Measurements from ENCODE around the gene MRPL53.
A peak's percentile ranks its signal among the peaks of the same experiment; 100 is the strongest.
"Not testable (repeated sequence)": the region's sequence is repeated elsewhere in the genome, so short reads cannot be mapped to it uniquely, and the experiment has no call there.

The MRPL53 gene

GRCh38 chr2:74481961-74482800, 9.7 kb upstream of the MRPL53 start:
- no peak for DNase-seq (ENCODE audit: low spot score)

DNA sequence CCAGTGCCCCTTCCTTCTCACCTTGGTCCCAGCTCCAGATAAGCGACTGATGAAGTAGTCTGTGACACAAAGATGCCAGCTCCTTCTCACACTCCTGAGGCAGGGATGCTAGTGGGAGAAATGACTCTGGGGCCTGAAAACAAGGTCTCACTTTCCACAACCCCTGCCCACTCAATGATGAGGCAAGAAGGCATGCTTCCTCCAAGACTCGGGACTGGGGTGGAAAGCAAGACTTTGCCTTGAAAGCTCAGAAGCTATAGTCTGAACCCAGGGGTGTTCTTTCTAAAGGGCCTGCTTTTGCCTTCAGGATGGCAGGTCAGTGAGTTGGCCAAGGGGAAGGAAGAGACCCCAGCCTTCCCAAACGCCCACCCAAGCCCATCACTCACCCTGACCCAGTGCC, 9.0 kb upstream of the MRPL53 start:
- DNase-seq (ENCODE audit: low spot score): no peak

- DNase-seq (ENCODE audit: low spot score): no peak
Measured at GRCh38 chr2:74474899-74475298, 2.4 kb upstream of the MRPL53 start.

DNA sequence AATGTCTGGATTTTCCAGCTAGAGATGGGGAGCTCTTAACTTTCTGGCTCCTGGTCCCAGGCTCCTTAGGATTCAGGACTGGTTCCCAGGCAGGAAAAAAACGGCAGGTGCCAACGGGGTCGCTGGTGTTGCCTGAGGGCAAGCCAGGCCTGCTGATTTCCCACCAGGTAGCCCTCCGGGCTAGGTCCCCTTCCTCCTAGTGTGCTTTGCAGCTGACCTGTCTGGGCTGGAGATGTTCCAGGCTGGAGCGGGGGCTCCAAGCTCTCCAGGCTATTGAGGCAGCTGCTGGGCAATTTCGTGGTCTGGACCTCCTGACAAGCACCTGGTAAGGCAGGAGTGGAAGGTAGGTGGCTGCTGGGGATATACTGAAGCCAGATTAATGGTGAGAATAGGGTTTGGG, 2.0 kb upstream of the MRPL53 start:
- DNase-seq (ENCODE audit: low spot score): no peak

- no peak for DNase-seq (ENCODE audit: low spot score)
Measured at GRCh38 chr2:74472945-74473258, 422 bp upstream of the MRPL53 start.

DNA sequence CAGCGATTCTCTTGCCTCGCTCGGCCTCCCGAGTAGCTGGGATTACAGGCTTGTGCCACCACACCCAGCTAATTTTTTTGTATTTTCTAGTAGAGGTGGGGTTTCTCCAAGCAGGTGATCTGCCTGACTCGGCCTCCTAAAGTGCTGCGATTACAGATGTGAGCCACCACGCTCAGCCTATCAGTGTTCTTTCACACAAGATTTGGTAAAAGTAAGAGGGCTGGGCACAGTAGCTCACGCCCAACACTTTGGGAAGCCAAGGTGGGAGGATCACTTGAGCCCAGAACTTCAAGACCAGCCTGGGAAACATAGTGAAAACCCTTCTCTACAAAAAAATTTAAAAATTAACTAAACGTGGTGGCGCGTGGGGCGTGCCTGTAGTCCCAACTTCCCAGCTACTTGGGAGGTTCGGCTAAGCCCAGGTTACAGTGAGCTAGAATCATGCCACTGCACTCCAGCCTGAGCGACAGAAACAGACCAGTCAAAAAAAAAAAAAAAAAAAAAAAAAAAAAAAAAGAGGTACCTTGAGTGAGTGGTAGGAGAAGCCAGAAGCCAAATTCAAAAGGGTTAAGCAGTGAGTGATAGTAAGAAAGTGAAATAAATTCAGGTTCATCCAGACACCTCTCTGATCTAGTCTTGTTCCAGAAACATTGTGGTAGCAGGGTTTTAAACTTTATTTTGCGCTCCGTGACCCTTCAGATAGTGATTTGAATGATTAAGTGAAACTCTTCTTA, 981 bp downstream of the MRPL53 start:
- no peak for DNase-seq (ENCODE audit: low spot score)

GRCh38 chr2:74470742-74471141, 1.7 kb downstream of the MRPL53 start:
- not testable (repeated sequence) for DNase-seq (ENCODE audit: low spot score)

DNA sequence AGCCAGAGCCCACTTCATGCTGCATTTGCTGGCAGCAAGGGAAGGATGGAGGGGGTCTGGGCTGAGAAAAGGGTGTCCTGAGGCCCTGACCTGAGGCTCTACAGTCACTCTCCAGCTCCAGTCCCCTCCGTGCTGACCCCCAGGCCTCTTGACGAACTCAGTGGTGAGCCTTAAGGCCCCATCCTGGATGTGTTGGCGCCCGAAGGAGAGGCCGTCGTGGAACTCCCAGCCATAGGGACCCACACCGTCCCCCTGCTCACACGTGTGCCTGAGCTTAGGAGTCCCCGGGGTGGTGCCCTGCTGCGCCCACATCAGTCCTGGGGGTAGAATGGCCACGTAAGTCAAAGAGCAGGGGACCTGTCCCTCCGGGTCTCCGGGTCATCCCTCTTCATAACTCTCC, 8.1 kb downstream of the MRPL53 start:
- no peak for DNase-seq (ENCODE audit: low spot score)

- no peak for DNase-seq (ENCODE audit: low spot score)
Measured at GRCh38 chr2:74462786-74463105, 9.7 kb downstream of the MRPL53 start.

- no peak for DNase-seq (ENCODE audit: low spot score)
Measured at GRCh38 chr2:74462054-74462785, 10.3 kb downstream of the MRPL53 start.

DNA sequence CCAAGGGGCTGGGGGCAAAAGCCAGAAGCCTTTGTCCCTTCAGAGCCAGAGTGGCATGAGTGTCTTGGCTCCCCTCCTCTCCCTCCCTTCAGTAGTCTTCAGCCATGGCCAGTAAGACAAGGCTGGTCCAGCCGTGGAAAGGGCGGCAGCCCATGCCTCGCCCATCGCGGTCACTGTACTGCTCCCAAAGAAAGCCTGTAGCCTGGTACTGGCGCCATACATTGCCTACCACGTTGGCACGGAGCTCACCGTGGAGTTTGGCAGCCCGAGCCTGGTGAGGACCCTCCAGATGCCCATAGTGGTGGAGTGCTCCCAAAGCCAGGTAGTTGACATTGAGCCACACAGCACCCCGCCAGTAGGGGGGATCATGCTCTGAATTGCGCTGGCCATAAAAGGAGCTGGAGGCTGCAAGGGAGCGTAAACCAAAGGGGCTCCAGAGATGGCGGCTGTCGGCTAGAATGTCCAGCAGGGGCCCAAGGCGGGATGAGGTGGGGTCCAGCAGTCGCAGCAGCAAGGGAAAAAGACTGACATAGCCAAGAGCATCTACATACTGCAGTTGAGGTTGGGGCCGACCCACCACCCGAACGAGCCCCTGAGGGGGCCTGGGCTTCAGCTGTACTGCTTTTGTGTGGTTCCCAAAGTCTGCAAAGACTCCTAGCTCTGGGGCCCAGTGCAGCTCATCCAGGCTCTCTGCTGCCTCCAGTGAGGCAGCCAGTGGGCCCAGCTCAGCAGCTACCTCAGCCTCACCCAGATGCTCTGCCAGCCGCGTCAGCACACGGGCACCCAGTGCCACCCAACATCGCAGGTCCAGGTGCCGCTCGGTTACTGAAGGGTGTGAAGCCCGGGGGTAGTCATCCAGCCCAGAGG, 11.1 kb downstream of the MRPL53 start:
- DNase-seq (ENCODE audit: low spot score): no peak

DNA sequence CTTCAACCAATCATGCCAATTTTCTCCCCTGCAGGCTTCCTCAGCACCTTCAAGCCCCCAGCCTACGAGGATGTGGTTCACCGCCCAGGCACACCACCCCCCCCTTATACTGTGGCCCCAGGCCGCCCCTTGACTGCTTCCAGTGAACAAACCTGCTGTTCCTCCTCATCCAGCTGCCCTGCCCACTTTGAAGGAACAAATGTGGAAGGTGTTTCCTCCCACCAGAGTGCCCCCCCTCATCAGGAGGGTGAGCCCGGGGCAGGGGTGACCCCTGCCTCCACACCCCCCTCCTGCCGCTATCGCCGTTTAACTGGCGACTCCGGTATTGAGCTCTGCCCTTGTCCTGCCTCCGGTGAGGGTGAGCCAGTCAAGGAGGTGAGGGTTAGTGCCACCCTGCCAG, 12.3 kb downstream of the MRPL53 start:
- DNase-seq (ENCODE audit: low spot score): not testable (repeated sequence)

- DNase-seq (ENCODE audit: low spot score): not testable (repeated sequence)
Measured at GRCh38 chr2:74459503-74460118, 12.9 kb downstream of the MRPL53 start.

DNA sequence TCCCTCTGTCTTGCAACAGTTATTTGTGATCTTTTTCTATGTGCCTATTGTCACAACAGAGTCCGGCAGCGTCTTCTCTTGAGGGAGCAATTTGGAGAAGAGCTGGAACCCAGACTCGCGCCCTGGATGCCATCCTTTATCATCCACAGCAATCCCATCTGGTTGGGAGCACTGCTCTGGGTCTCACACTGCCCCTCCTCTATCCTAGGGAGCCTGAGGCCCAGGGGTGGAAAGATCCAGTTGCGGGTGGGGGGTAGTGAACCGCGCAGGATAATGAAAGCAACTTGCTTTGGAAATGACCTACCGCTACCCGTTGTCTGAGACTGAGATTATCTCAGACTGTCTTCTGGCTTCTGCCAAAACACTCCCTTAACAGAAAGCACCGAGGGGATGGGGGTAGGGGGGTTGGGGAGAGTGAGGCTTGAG, 13.5 kb downstream of the MRPL53 start:
- no peak for DNase-seq (ENCODE audit: low spot score)

- DNase-seq (ENCODE audit: low spot score): peak; percentile 100
Measured at GRCh38 chr2:74458132-74458937, 14.1 kb downstream of the MRPL53 start, which contains the start of gene WBP1. Gene WBP1, plus strand, starts transcription at chr2:74458438. Its CDS starts 165 bp downstream, at chr2:74458603.

DNA sequence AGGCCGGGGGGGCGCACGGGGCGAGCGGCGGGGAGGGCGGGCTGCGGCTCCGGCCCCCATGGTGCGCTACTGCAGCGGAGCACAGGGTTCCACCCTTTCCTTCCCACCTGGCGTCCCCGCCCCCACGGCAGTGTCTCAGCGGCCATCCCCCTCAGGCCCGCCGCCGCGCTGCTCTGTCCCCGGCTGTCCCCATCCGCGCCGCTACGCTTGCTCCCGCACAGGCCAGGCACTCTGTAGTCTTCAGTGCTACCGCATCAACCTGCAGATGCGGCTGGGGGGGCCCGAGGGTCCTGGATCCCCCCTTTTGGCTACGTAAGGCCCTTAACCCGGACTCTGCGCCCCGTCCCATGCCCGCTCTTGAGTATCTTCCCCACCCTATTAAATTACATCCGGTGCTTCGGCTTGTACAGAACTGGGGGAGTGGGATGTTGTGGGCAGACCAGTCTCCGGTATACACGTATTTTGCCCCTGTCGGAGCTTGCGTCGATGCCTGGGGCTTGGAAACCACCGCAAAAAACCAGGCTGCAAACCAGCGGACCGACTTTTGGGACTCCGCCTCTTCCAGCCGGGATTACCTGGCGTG, 14.8 kb downstream of the MRPL53 start:
- no peak for DNase-seq (ENCODE audit: low spot score)

GRCh38 chr2:74457129-74457548, 15.3 kb downstream of the MRPL53 start:
- no peak for DNase-seq (ENCODE audit: low spot score)

DNA sequence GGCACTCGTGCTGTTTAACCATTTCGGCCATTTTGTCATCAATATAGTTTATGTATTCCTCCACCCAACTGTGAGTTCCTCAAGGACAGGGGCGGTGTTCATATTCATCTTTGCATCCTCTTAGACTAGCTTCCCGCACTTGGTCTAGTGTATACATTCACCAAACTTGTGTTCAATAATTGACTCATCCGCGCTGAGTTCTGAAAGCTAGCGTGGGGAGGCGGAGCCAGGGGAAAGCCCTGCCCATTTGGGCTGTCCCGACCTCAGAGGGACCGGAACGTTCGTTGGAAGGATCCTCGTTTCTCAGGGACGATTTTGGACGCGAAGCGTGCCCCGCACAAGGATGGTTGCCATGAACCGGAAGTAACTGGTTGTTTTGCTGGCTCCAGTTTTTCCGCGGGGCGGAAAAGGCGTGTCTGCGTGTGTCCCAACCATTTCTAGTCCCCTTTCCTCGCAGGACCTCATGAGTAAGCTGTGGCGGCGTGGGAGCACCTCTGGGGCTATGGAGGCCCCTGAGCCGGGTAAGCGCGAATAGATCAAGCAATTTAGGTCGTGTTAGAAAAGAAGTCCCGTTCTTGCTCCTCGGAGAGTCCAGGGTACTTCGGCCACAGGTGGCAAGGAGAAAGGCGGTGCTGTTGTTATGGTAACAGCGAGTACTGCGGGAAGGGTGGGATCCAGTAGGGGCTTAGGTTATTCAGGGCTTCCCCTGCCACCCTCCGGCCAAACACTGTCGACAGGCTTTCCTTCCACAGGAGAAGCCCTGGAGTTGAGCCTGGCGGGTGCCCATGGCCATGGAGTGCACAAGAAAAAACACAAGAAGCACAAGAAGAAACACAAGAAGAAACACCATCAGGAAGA, 17.6 kb downstream of the MRPL53 start, which contains the start of gene INO80B:
TSS of gene INO80B (plus strand) at position 434 of the 858 bp plus-strand sequence. CDS start at position 464, 30 bp downstream.
- DNase-seq (ENCODE audit: low spot score): peak; percentile 97
